Anterior cingulate cortex (tissue), 58 donors: ENCODE measurements around the gene CNDP1.
A peak's percentile ranks its signal among the peaks of the same experiment; 100 is the strongest.

Experiments used
- DNase-seq, 58 donors: peaks; one replicate each; lab custom pipeline; 2025; lab: John Stamatoyannopoulos, UW

The CNDP1 gene

GRCh38 chr18:74610860-74611259, 76.6 kb downstream of the CNDP1 start:
- no peak for DNase-seq

GRCh38 chr18:74611765-74612164, 77.5 kb downstream of the CNDP1 start:
- peak in 4 of 58 donors; percentile 9 to 73 (median 30) for DNase-seq

- DNase-seq = no peak
Observed at GRCh38 chr18:74613381-74613780, 79.1 kb downstream of the CNDP1 start.

GRCh38 chr18:74616494-74616893, 82.2 kb downstream of the CNDP1 start:
- no peak for DNase-seq

DNA sequence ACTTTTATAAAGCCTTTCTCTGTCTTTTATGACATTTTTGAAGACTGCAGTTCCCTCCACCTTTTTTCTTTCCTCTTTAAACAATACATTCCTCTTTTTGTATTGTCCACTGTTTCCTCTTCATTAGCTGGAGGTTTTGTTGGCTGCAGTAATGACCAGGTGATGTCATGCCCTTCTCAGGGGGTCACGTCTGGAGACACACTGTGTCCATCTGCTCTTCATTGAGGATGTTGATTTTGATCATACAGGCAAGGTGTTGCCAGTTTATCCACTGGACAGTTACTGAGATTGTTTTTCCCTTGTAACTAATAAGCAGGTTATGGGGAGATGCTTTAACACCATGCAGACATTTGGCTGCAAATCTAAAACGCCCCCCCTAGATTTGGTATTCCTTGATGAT, 83.2 kb downstream of the CNDP1 start:
- no peak for DNase-seq

DNA sequence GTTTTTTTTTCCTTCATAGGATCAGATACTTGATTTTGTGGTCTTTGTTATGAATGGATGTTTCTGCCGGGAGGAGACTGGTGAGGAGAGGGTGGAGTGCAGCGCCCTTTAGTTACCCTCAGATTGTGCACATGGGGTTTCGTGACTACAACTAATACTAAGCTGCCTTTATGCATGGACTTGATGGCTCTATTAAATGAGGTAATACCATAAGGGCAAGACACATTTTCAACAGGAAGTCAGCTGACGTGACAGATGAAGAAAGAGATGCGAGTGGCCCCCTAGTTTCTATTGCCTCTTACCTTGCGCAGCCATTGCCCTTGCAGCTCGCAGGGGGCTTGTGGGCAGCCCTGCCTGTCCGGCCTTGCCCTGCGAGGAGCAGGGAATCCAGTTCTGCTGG, 87.8 kb downstream of the CNDP1 start:
- DNase-seq = no peak

- DNase-seq = peak in 7 of 58 donors; percentile 6 to 33 (median 10)
Observed at GRCh38 chr18:74623047-74623816, 88.9 kb downstream of the CNDP1 start.

DNA sequence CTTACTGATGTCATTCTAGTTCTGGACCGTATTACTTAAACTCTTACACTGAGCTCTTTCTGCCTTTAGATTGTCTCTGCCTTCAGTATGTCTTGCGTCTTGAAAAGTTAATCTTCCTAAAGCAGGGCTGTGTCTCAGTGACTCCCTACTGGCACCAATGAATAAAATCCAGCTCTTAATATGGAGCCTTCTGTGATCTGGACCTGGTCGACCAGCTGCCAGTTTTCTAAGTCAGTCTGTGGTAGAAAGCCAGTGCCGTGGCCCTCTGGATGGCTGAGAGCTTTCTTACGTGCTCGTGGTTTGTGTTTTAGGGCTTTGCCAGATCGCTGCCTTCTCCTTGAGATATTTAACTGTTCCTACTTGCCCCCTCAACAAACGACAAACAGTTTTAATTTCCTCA, 90.2 kb downstream of the CNDP1 start:
- DNase-seq = no peak

DNA sequence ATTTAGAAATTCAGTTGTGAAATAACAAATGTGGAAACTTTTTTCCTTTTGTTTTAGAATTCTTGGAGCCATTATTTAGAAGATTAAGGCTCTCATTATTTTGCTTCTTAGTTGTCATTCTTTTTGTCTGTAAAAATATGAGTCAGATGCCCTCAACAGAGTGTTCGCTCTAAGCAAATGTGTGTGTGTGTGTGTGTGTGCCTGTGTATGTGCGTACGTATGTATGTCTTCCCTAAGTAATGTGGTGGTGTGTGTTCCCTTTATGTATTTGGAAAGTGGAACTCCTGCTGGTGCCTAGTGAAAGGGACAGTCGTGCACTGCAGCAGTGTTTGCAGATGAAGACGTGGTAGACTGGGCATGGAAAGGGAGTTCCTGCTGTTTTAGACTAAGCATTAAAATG, 90.9 kb downstream of the CNDP1 start:
- DNase-seq = no peak

DNA sequence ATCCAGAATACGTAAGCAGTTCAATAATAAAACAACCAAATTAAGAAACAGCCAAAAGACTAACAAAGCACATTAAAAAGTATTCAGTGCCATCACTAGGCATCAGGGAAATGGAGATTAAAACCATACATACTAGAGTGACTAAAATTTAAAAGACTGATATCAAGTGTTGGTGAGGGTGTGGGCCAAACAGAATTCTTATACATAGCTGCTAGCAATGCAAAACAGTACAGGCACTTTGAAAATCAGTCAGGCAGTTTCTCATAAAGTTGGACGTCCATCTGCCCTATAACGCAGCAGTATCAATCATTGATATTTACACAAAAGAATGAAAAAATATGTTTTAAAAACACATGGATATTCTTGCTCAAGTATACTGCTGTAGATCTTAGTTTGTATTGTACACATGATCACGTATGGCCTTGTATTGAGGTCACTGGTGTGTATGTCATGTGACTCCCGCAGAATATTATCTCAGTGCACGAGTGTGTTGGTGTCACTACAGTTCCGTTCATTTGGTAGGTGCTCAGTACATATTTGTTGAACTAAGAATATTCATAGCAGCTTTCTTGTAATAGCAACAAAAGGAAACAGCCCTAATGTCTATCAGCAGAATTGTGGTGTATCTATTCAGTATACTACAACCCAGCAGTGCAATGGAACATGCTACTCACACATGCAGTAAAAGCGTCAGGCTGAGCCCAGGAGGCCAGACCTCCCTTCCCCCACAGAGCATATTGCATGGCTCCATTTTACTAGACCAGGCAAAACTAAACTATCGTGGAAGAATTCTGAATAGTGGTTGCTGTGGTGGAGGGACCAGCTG, 92.0 kb downstream of the CNDP1 start:
- no peak for DNase-seq

DNA sequence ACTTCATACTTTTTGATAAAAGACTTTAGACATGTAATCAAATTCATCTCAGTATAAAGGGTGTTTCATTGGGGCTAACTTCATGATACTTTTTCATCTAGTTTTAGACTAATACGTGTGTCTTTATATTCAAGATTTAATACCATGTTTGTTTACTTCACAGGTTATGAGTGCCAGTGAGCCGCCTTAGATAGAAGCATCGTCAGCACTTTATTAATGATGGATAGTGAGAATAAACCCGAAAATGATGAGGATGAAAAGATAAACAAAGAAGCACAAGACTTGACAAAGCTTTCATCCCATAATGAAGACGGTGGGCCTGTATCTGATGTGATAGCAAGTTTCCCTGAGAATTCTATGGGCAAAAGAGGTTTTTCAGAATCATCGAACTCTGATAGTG, 96.5 kb downstream of the CNDP1 start:
- DNase-seq = no peak

DNA sequence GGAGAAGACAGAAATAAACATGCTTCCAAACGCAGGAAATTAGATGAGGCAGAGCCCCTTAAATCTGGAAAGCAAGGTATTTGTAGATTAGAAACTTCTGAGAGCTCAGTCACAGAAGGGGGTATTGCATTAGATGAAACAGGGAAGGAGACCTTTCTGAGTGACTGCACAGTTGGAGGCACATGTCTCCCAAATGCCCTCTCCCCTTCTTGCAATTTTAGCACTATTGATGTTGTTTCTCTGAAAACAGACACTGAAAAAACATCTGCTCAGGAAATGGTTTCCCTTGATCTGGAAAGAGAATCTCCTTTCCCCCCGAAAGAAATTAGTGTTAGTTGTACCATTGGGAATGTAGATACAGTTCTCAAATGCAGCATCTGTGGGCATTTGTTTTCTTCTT, 96.9 kb downstream of the CNDP1 start:
- DNase-seq = no peak

GRCh38 chr18:74631623-74632350, 97.5 kb downstream of the CNDP1 start:
- DNase-seq = no peak

- DNase-seq = no peak
Observed at GRCh38 chr18:74632351-74632679, 98.0 kb downstream of the CNDP1 start.

DNA sequence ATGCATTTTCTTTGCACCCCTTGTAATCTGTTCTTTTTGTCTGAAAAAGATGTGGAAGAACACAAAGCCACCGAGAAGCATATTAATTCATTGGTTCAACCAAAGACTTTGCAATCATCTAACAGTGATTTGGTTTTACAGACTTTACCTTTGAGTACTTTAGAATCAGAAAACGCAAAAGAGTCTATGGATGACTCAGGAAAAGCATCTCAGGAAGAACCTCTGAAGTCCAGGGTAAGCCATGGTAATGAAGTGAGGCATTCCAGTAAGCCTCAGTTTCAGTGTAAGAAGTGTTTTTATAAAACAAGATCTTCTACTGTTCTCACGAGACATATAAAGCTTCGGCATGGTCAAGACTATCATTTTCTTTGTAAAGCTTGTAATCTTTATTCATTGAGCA, 98.6 kb downstream of the CNDP1 start:
- no peak for DNase-seq

DNA sequence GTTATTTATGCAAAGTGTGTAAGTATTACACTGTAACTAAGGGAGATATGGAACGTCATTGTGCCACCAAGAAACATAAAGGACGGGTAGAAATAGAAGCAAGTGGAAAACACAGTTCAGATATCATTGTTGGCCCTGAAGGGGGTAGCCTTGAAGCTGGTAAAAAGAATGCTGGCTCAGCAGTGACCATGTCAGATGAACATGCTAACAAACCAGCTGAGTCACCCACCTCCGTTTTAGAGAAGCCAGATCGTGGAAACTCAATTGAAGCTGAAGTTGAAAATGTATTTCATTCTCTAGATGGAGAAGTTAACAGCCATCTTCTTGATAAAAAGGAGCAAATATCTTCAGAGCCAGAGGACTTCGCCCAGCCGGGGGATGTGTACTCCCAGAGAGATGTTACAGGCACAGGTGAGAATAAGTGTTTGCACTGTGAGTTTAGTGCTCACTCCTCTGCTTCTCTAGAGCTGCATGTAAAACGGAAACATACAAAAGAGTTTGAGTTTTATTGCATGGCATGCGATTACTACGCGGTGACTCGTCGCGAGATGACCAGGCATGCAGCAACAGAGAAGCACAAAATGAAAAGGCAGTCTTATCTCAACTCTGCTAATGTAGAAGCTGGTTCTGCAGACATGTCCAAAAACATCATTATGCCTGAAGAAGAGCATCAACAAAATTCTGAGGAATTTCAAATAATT, 99.5 kb downstream of the CNDP1 start:
- no peak for DNase-seq

GRCh38 chr18:74635224-74635975, 101.1 kb downstream of the CNDP1 start:
- DNase-seq = no peak
